DOHH2 (cell line): ENCODE results near the gene MBD3.

Source experiments
- EZH2phosphoT487 ChIP-seq: fragments of 200-600 bp; sonication (generic); IDR thresholded peaks from 2 replicates; pipeline ENCODE4 v1.6.1; 2017; ENCODE audit warnings: borderline replicate concordance, mild to moderate bottlenecking, antibody characterized with exemption, low read length, moderate library complexity, mixed read lengths
- TF ChIP-seq, protein P1 (sequence below): fragments of 200-600 bp; sonication (generic); IDR thresholded peaks from one replicate; pipeline ENCODE4 v1.5.1; 2014; ENCODE audit warnings: antibody characterized with exemption, mild to moderate bottlenecking, low read depth, low read length; ENCODE audit not compliant: poor library complexity, severe bottlenecking

GRCh38 chr19:1613808-1614570 lies 21.3 kb upstream of the MBD3 start:
- TF ChIP-seq, protein P1, sequence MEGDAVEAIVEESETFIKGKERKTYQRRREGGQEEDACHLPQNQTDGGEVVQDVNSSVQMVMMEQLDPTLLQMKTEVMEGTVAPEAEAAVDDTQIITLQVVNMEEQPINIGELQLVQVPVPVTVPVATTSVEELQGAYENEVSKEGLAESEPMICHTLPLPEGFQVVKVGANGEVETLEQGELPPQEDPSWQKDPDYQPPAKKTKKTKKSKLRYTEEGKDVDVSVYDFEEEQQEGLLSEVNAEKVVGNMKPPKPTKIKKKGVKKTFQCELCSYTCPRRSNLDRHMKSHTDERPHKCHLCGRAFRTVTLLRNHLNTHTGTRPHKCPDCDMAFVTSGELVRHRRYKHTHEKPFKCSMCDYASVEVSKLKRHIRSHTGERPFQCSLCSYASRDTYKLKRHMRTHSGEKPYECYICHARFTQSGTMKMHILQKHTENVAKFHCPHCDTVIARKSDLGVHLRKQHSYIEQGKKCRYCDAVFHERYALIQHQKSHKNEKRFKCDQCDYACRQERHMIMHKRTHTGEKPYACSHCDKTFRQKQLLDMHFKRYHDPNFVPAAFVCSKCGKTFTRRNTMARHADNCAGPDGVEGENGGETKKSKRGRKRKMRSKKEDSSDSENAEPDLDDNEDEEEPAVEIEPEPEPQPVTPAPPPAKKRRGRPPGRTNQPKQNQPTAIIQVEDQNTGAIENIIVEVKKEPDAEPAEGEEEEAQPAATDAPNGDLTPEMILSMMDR, result no peak
- no peak for TF ChIP-seq EZH2phosphoT487
